HG03558 (cell line): ENCODE results near the gene AKR7A2.
"Not testable (repeated sequence)": the region's sequence is repeated elsewhere in the genome, so short reads cannot be mapped to it uniquely, and the experiment has no call there.

Experiments
- ATAC-seq: cut with Tn5 transposase; IDR thresholded peaks from one replicate; pipeline ENCODE4 v1.9.1; 2021; ENCODE audit warnings: moderate number of reproducible peaks; ENCODE audit not compliant: unreplicated experiment; ENCODE audit errors: extremely low read depth

Gene AKR7A2

DNA sequence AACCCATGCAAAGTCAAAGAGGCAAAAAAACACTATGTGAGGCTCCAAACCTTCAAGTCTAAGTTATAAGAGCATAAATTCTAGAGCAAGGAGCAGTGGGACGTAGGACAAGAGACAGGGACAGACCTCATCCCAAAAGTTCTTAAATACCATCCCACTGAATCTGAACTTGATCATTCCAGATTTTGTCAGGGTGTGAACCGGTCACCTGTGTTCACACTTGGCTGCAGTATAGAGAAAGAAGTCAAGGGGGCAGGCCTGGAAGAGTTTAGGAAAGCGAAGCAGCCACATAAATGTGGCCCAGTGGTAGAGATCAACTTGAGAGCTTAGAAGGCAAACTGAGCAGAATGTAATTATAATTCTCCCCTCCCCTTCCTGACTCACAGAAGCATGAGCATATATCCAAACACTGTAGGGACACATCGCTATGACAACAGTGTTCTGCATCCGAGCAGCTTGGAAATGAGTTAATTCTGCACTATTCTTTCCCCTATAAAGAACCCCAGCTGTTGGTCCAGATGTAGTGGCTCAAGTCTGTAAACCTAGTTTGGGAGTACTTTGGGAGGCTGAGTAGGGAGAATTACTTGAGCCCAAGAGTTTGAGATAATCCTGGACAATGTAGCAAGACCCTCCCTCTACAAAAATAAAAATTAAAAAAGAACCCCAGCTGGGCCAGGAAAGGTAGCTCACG is 2.7 kb downstream of the AKR7A2 start:
- ATAC-seq, result no peak

DNA sequence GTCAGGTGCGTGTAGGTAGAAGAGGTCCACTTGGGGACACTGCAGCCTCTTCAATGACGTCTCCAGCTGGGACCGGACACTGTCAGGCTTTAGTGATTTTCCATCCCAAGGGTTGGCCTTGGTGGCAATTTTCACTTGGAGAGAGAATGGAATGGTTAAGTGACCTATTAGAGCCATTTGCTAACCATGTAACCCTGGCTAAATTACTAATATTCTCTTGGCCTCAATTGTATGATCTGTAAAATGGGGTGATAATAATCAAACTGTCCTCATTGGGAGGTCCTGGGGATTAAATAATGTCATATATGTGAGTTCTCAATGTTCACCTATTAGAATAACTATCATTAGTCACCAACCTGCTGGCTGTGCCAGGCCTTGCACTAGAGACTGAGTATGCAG is 3.4 kb downstream of the AKR7A2 start:
- no peak for ATAC-seq

DNA sequence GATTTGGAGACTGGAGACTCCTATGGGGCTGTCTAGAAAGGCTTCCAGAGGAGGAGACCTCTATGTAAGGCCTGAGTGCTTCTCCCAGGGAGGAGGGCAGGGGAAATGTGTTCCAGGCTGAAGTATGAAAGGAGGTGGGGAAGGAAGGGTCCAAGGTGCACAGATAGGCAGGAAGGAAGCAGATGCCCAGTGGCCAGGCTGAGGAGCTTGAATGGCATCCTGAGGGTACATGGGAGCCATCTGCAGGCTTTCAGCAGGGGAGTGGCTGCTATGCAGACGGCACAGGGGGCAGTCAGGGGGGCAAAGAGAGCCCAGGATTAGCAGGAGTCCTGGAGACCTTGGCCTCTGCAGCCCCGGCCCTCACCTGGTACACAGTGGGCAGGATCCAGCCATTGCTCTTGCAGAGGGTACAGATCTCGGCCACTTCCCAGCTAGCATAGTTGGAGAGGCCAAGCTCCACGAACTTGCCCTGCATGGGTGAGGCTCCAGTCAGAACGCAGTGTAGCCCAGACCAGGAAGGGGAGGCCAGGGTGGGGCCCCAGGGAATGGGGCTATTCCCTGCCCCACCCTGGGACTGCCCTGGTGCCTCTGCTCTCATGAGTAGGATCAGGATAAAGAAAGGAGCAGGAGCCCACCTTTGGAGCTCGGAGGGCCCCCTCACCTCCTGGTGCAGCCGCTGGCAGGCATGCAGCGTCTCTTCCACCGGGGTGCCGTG is 4.0 kb downstream of the AKR7A2 start:
- no peak for ATAC-seq

DNA sequence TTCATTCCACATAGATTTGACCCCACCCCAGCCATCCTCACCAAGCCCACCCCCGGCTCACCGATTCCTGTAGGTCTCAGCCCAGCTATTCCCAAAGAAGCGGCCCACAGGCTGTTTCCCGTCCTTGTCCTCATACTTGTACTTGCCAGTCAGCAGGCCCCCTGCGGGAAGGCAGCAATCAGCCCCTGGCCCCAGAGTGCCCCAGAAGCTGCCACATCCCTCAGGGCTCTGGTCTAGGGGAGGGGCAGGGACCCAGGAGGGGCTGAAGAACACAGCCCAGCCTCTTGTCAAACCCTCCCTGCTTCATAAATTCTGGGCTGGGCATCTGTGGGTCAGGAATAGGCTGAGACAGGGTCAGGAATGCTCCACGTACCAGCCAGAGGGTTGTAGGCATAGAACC is 5.0 kb downstream of the AKR7A2 start:
- no peak for ATAC-seq

DNA sequence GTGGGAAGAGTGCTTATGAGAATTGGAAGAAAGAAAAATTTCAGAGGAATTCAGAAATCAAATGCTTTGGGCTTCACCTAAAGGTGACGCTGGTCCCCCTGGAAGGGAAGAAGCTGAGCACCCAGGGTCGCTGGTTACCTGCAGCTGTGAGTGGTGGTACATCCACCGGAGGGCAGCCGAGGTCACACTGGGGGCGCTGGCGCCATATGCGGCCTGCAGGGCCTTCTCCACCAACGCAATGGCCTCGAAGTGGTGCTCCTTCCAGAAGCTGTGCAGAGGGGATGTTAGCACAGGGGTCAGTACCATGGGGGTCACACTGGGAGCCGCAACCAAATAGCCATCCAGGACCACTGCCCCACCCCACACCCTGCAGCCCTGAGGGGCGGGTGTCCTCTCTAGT is 6.1 kb downstream of the AKR7A2 start:
- no peak for ATAC-seq

DNA sequence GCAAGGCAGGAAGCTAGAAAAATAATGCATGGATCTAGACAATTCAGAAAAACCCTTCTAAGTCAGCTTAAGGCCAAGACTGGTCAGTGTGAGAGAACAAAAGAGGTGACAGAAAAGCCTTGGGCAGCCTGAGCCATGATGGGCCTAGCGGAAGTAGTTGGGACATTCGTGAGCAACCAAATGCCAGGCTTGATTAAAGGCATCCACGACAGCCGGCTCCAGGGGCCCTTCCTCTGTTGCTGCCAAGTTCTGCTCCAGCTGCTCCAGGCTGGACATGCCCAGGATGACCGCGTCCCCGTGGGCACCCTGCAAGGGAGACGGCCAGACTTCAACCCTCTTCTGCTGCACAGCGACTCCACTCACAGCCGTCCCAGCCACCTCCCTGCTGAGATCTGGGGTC is 7.9 kb downstream of the AKR7A2 start:
- not testable (repeated sequence) for ATAC-seq

DNA sequence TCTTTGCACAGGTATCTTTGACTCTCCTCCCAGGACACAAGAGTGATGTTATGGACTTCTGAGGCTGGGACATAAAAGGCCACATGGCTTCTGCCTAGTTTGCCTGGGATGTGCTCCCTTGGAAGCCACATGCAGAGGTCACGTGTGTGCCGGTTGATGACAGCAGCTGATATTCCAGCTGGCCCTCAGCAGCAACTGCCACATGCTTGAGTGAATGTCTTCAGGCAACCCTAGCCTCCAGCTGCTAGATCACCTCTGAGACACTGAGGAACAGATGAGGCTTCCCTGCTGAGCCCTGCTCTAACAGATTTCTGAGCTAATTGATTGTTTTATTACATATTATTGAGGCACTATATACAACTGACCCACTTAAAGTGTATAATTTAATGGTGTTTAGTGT is 11.7 kb downstream of the AKR7A2 start:
- ATAC-seq, result no peak

DNA sequence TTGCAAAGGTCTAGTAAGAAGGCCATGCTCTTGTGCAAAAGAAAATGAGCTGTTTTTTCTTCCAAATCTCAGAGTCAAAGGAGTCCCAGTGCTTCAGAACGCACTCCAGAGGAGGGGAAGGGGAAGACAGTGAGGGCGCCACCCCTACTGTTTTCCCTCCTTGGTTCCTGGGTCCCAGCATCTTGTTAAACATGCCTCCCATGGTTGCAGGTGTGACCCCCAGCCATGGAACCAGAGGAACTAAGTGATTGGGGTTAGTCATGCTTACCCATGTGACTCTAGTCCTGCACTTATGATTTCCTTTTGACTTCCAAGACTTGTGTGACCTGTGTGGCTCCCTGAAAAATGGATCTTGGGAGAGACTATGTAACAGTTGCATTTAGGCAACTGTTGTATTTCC is 17.3 kb downstream of the AKR7A2 start:
- ATAC-seq, result no peak

DNA sequence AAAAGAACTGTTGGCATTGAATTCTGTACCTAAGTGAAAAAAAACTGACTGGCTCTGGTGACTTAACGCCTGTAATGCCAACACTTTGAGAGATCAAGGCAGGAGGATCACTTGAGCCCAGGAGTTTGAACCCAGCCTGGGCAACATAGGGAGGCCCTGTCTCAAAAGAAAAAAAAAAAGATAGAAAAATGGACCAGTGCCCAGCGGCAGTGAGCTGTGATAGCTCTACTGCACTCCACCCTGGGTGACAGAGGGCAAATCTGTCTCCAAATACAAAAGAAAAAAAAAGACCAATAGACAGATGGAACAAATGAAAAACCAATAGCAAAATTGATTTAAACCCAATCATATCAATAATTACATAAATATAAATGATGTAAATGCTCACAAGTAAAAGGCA is 22.7 kb downstream of the AKR7A2 start:
- no peak for ATAC-seq

DNA sequence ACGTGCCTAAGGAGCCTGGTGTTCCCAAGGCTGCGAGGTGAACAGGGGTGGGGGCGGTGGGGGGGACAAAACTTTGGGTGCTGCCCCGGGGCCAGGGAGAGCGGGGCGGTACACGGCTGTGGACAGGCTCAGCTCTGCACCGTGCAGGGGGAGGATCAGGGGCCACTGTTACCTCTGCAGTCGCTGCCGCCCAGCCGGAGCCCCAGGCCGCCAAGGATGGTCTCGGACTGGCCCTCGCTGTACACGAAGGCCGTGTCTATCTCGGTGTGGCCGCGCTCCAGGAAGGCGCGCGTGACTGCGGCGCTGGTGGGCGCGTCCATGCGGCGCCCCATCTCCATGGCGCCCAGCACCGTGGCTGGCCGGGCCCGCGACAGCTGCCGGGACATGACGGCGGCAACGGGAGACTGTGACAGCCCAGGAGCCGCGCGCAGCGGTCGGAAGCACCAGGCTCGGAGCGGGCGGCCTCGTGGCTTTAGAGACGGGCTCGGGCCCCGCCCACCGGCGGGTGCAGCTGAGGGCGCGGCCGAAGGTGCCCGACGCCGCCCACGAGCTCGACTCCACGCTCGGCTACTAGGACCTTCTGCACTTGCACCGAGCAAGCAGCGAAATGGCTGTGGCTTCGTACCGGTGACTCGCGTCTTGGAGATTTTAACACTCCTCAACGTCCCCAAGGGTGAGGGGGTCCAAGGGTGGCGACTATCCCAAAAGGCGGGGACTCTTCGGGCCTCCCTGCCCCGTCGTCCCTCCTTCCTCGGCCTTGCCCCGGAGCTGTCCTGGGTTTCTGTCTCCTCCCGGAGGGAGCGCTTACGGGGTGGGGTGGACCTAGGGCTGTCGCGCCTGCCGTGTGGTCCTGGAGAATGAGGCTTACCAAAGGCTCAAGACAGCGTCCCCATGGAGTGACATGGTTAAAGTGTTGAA is 23.4 kb downstream of the AKR7A2 start, which contains the start of gene AKR7A3:
TSS of gene AKR7A3 (minus strand) at position 447 of the 918 bp plus-strand sequence. CDS start at position 386, 61 bp downstream.
- not testable (repeated sequence) for ATAC-seq

DNA sequence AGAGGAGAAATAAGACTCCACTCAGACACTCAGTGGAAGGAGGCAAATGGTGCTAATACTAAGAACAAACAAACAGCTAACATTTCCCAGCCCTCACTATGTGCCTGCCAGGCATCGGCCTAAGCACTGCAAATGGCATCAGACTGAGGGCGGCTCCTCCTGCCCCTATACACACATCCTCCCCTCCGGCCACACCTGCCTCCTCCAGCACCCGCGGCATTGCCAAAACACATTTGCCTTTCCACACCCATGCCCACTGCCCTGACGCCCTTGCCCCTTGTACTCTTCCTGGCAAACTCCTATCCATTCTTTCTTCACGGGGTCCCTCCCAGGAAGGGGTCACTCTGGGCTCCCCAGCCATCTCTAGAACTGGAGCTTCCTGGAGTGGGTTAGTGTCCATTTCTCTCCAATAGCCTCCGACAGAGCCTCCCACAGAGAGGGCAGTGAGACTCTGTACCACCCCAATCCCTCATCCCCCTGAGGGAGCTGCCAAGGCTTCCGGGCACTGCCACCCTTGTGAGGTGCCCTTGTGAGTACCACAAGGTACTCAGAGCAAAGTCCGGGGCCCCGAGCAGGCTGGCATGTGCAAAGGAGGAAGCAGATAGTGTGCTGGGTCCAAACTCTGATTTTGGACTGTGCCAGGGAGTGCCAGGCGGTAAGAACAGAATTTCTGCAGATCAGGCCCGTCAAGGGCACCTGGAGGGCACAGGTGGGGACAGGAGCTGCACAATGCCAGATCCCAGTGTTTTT is 24.3 kb downstream of the AKR7A2 start:
- no peak for ATAC-seq

DNA sequence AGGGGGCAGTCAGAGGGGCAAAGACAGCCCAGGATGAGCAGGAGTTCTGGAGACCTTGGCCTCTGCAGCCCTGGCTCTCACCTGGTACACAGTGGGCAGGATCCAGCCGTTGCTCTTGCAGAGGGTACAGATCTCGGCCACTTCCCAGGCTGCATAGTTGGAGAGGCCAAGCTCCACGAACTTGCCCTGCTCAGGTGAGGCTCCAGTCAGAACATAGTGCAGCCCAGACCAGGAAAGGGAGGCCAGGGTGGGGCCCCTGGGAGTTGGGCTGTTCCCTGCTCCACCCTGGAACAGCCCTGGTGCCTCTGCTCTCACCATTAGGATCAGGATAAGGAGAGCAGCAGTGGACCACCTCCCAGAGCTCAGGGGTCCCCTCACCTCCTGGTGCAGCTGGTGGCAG is 26.1 kb downstream of the AKR7A2 start:
- not testable (repeated sequence) for ATAC-seq

DNA sequence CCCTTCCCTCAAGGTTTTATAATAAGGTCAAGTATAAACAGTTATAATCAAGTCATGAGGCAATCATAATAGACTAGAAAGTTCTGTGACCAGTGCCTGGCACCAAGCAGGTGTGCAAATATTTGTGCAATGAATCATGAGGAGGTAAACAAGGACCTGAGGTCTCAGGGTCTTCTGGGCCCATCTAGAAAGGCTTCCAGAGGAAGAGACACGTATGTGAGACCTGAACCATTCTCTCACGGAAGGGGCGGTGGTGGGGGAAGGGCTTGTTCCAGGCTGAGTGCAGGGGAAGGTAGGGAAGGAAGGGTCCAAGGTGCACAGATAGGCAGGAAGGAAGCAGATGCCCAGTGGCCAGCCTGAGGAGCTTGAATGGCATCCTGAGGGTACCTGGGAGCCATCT is 26.6 kb downstream of the AKR7A2 start:
- ATAC-seq, result not testable (repeated sequence)

DNA sequence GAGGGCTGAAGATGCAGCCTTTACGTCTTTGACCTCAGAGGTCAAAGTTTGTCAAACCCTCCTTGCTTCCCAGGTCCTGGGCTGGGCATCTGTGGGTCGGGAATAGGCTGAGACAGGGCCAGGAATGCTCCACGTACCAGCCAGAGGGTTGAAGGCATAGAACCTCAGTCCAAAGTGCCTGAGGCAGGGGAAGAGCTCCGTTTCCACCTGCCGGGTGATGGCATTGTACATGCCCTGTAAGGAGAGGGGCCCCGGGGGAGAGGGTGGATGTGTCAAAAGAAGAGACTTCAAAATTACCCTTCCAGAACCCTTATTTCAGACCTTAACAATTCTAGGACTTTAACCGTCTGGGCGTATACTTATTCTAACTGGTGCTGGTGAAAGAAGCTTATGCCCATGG is 27.1 kb downstream of the AKR7A2 start:
- ATAC-seq, result no peak

DNA sequence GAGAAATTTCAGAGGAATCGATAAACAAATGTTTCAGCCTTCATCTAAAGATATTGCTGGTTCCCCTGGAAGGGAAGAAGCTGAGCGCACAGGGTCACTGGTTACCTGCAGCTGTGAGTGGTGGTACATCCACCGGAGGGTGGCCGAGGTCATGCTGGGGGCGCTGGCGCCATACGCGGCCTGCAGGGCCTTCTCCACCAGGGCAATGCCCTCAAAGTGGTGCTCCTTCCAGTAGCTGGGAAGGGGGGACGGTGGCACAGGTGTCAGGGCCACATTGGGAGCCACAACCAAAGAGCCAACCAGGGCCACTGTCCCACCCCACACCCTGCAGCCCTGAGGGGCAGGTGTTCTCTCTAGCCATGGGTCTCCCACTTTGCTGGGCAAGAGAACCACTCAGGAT is 28.1 kb downstream of the AKR7A2 start:
- no peak for ATAC-seq

DNA sequence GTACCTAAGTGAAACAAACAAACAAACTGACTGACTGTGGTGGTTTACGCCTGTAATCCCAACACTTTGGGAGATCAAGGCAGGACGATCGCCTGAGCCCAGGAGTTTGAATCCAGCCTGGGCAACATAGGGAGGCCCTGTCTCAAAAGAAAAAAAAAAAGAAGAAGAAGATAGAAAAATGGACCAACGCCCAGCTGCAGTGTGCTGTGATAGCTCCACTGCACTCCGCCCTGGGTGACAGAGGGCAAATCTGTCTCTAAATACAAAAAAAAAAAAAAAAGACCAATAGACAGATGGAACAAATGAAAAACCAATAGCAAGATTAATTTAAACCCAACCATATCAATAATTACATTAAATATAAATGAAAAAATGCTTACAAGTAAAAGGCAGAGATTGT is 37.3 kb downstream of the AKR7A2 start:
- ATAC-seq, result no peak

DNA sequence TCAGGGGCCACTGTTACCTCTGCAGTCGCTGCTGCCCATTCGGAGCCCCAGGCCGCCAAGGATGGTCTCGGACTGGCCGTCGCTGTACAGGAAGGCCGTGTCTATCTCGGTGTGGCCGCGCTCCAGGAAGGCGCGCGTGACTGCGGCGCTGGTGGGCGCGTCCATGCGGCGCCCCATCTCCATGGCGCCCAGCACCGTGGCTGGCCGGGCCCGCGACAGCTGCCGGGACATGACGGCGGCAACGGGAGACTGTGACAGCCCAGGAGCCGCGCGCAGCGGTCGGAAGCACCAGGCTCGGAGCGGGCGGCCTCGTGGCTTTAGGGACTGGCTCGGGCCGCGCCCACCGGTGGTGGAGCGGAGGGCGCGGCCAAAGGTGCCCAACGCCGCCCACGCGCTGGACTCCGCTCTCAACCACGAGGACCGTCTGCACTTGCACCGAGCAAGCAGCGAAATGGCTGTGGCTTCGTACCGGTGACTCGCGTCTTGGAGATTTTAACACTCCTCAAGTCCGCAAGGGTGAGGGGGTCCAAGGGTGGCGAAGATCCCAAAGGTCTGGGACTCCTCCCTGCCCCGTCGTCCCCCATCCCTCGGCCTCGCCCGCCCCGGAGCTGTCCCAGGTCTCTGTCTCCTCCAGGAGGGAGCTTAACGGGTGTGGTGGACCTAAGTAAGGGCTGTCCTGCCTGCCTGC is 38.0 kb downstream of the AKR7A2 start:
- not testable (repeated sequence) for ATAC-seq

DNA sequence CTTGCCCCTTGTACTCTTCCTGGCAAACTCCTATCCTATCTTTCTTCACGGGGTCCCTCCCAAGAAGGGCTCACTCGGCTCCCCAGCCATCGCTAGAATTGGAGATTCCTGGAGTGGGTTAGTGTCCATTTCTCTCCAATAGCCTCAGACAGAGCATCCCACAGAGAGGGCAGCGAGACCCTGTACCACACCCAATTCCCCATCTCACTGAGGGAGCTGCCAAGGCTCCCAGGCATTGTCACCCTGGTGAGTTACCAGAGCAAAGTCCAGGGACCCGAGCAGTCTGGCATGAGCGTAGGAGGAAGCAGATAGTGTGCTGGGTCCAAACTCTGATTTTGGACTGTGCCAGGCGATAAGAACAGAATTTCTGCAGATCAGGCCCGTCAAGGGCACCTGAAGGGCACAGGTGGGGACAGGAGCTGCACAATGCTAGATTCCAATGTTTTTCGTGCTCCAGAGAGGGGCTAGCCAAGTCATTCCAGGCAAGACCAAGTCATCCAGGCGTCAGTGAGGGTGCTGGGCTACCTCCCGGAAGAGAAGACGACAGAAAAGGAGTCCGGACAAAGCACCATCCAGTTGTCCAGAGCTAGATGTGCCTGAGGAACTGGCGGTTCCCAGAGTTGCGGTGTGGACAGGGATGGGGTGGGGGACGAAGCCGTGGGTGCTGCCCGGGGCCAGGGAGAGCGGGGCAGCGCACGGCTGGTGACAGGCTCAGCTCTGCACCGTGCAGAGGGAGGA is 38.7 kb downstream of the AKR7A2 start:
- no peak for ATAC-seq

DNA sequence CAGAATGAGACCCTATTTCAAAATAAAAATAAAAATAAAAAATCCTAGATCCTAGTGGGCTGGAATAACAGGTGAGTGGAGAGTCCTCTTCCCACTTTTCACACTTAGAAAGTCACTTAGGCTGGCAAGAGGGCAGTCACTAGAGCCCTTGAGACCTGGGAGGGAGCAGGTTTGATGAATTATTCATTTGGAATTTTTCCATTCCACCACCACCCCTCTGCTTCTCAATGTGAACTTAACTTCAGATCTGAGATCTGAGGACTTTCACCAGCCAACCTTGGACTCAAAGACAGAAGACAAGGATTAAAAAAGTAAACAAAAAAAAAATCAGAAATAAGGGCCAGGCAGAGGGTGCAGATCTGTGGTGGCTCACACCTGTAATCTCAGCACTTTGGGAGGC is 39.9 kb downstream of the AKR7A2 start:
- no peak for ATAC-seq
